HG02870 (cell line): ENCODE measurements around the gene PHACTR3.

Experiments
- ATAC-seq: cut with Tn5 transposase; IDR thresholded peaks from one replicate; pipeline ENCODE4 v1.9.1; 2021; ENCODE audit warnings: mild to moderate bottlenecking, moderate library complexity; ENCODE audit not compliant: unreplicated experiment

The PHACTR3 gene

DNA sequence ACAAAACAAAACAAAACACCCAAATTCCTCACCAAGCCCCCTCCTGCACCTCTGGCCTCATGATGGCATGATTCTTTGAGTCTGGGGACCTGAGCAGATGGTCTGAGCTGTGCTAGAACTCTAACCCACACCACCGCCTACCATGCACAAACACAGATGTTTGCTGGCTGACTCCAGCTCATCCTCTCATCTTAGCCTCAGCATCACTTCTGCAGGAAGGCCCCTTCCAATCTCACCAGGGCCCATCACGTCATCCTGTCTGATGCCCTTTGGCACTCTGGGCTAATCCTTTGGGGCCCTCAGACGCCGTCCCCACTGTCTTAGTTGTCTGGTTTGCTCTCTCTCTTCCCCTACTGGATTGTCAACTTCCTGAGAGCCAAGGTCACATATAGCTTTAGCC lies 85.8 kb downstream of the PHACTR3 start:
- no peak for ATAC-seq

DNA sequence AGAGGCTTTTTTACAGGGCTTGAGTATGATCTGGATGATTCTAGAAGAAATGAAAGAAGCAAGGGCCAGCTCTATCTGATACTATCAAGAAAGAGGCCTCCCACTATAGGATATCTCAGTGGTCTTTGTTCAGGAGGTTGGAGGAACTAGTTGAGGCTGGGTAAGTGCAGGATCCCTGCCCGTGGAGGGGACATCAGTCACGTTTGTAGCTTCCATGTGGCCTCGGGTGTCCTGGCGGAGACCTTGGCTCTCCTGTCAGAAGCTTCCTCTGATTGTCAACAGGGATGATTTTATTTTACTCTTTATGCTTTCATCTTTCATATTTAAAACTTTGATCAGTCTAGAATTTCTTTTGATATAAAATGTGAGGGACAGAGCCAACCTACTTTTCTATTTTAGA lies 86.6 kb downstream of the PHACTR3 start:
- no peak for ATAC-seq

DNA sequence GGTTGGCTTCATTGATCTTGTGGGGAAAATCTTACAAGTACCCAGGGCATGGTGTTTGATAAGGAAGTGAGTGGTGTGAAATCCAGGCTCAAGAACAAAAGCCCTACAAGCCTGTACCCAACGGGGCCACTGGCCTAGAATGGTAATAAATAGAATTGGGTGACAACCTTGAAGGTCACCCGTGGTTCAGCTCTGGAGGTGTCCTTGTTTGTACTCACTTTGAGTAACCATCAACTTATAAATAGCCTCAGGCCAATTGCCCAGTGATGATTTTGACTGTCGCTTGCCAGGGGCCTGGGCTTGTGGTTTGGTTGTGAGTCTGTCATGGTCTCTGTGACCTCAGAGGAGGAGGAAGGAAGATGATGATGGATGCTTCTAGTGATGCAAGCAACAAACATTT lies 87.8 kb downstream of the PHACTR3 start:
- no peak for ATAC-seq

DNA sequence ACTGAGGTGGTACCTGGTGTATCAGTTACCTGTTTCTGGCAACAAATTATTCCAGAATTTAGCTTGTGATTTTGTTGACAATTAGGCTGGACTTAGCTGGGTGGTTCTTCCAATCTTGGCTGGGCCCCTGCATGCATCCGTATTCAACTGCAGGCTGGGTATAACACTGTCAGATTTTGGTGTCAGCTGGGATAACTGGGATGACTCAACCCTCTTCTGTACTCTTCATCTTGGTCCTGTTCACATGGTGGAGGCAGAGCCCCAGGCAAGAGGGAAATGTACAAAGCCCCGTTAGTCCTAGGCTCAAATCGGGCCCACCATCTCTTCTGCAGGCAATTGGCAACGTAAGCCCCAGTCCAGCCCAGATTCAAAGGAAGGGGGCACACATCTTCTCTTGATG lies 89.2 kb downstream of the PHACTR3 start:
- no peak for ATAC-seq

DNA sequence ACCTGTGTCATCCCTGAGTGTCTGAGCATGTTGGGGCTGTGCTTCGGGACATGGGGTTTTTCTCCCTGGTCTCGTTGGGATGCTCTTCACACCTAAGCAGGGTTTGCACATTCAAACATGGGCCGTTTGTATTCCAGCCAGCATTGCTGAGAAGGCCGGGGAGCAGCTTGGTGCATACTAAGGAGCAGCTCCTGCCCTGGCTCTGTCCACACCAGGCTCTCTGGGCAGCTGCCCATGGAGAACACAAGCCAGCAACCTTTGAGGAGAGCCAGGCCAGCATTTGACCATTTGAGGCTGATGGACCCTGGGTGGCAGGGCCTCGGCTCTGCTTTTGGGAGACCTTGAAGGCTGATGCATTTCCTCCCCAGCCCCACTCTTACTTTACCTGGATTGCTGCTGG lies 92.1 kb downstream of the PHACTR3 start:
- no peak for ATAC-seq

DNA sequence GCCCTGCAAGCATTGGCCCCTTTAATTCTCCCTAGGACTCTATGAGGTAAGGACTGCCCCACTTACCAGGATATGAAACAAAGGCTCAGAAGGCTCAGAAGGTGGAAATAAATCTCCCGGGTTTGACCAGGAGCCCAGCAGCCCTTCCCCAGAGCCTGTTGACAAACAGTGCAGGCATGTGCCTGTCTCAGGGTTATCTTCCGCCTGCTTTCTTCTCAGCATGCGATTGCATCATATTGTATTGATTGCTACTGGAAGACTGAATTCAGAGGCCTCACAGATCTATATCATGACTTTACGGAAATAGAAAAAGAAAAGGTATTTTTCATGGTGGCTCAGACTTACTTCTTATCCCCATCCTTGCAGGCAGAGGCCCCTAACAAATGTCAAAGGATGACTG lies 92.7 kb downstream of the PHACTR3 start:
- ATAC-seq, result no peak

DNA sequence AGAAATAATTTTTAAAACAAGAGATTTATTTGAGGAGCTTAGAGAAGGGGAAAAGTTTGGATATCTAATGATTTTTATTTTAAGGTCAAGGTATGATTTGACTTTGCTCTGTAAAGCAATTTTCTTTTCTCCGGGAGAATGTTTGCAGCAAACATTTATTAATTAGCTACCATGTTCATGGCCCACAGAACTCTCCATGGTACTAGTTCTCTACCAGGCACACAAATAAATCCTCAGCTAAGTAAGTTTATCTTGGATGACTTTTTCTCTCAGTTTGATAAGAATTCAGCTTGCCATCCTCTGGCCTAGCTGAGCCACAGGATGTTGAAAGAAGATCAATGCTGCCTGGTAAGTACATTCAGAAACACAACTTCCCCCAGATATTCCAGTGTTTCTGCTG lies 94.3 kb downstream of the PHACTR3 start:
- no peak for ATAC-seq

DNA sequence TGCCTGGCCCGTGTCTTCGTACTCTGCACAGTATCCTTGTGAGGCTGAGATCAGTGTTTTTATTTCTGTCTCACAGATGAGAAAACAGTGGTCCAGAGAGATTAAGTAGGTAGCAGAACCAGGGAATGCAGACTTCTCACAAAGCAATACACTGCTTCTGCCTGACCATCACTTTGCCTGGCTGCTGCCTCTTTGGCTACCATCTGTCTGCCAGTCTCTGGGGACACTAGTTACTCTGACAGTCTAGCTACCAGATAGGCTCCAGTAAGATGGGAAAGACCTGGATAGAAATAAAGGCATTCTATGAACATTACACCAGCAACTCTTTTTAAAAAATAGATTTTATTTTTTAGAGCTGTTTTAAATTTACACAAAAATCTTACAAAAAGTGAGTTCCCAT lies 96.9 kb downstream of the PHACTR3 start:
- no peak for ATAC-seq

DNA sequence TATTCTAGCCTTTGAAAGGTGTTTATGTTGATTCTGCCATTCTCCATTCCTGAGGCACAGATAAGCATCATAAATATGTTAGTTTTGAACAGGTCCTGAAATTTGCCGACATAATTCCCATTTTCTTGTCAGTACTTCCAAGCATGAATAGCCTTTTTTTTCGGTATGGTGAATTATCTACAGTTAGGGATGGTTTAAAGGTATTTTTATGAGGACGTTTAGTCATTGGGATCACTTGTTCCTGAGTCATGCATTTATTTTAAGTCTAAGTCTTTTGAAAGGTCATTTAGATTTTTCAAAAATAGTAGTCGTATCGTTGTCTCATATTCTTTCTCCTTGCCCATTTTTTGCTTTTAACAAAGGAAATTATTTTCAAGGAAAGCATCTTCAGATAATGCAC lies 98.7 kb downstream of the PHACTR3 start:
- no peak for ATAC-seq

DNA sequence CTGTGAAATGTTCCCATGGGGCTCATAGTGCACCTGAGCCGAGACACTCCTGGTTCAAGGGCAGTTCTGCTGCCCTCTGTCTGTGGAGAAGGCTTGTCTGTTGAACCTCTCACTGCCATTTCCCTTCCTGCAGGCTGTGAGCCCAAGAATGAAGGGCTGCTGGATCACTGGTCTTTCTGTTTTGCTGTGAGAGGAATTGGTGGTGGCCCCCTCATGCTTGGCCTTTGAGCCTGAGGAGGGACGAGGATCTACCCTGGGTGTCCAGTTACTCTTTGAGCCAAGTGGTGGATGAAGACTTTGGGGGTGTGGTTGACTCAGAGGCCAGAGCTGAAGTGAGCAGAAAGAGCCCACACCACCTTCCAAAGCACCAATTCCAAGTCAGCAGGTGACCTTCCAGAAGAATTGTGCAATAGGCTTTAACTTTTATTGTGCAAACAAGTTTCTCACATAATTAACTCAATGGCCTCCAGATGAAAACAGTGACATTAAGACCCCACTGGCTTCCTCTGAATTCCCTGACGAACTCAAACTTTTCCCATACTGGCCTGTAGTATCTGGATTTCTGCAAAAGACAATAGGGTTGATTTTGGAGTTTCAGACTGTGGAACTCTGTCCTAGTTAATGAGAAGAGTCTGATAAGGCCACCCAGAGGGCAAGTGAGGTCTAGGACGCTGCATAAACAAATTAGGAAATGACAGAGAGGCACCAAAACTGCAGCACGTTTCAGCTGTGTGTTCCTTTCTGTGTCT lies 101.5 kb downstream of the PHACTR3 start:
- no peak for ATAC-seq

DNA sequence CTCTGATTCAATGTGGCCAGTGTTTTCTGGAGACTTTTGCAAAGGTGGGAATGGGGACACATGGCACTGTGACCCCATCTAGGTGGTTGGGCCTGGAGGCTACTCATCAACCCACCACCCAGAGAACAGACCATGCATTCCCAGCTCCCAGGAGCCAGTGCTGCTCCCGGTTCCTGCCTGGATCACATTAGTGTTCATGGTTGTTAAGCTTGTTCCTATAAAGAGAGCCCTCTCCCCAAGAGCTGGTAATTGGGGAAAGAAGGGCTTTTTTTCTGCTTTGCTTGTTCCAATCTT lies 102.0 kb downstream of the PHACTR3 start:
- no peak for ATAC-seq

DNA sequence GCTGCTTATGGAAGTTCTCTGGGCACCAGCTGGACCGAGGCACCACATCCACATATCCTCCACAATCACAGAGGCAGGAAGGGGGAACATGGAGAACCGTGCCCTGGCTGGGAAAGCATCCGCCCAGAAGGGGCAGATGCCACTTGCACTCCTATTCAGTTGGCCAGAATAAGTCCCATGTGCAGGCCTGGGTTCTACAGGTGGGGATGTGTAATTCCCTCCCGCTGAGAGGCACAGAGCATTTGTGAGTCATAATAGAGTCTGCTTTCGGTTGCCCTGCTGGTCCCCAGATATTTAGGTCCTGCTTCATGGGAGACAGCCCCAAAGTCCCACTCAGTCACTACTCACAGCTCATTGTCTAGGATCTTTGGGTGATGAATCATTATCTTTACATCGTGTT lies 104.0 kb downstream of the PHACTR3 start:
- ATAC-seq, result no peak

DNA sequence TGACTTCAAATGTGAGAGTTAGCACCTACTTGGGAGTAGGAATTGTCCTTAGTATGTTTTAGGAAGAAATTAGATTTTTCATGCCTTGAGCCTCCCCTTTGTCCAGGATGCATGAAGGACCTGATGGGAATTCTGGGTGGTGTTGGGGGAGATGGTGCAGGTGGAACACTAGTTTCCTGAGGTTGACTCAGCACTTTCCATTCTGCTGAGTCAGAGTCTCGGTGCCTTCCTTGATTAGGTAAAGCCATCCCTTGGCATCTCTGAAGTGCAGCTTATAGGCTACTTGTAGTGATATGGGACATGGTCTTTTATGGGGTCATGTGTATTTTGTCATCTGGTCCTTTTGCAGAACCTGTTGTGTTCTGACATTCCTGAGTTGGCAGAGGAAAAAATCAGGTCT lies 105.3 kb downstream of the PHACTR3 start:
- no peak for ATAC-seq

DNA sequence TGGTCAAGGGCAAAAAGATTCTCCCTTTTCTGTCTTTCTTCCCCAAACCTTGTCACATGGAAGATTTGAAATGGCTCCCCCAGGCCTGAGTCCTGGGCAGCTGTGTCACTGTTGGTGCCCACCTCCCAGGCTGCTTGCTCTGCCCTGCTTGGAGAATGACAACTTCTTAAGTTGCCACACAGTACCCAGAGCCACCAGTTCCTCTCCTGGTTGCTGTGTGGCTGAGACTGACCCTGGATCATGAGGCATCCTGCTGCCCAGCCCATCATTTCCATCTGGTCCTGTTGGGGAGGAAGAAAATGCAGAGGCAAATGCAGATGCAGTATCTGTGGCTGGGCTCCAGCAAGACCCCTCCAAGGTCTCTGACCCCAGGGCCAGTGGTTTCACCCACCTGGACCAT lies 113.7 kb downstream of the PHACTR3 start:
- no peak for ATAC-seq

DNA sequence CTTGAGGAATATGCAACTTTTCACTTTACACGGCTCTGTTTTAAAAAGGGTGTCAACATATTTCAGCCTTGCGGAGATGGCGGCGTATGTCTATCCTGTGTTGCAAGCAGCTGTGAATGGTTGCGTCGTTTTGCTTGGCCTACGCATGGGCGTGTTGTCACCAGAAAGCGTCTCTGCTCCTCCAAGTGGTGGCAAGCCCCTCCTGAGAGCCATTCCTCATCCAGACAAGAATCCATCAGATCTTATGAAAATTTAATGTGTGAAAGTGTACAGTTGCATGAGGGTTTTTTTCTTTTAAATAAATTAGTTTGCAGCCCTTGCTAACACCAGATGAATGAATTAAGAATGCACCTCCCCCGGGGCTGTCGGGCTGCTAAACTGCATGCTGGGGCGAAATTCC lies 114.4 kb downstream of the PHACTR3 start:
- ATAC-seq, result no peak

DNA sequence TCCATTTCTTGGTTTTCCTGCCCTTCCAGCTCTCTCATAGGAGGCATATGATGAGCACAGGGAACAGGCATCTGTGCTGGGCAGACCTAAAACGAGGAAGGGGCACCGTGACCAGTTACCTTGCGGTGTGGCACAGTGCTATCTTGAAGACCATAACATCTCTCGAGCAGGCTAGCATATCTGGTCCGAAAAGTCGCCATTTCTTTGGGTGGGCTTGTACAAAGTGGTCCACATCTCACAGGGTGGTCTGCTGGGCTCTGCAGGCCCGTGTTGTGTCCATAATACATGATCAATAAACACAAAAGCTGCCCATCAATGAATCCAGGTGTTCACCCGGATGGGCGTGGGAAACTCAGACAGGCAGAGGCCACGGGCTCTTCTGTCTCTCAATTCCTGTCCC lies 115.7 kb downstream of the PHACTR3 start:
- no peak for ATAC-seq

DNA sequence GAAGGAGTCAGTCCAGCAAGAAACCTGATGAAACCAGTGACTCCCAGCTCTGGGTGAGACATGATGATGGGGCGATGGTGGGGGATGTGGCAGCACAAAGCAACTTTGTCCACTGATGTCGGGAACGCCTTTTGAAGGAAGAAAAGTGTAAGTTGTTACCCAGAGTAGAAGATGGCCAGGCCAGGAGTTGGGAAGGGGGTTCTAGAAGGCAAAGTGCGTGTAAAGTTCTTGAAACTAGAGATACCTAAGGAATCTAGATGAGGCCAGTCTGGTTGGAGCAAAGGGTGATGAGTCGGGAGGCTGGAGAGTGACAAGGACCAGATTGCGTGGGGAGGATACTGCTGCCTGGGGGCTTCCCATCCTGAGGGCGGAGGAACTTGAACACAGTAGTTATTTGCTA lies 117.0 kb downstream of the PHACTR3 start:
- no peak for ATAC-seq

DNA sequence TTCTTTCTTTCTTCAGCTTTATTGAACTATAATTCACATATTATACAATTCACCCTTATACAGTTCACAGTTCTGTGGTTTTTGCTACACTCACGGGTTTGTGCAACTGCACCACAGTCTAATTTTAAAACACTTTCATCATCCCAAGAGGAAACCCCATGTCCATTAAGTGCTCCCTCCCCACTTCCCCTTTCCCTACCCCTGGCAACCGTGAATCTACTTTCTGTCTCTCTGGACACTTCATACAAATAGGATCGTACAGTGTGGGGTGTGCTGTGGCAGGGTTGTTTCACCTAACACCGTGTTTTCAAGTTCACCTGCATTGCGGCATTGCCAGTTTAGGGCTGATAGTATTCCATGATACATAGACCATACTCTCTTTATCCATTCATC lies 118.8 kb downstream of the PHACTR3 start:
- ATAC-seq, result no peak

DNA sequence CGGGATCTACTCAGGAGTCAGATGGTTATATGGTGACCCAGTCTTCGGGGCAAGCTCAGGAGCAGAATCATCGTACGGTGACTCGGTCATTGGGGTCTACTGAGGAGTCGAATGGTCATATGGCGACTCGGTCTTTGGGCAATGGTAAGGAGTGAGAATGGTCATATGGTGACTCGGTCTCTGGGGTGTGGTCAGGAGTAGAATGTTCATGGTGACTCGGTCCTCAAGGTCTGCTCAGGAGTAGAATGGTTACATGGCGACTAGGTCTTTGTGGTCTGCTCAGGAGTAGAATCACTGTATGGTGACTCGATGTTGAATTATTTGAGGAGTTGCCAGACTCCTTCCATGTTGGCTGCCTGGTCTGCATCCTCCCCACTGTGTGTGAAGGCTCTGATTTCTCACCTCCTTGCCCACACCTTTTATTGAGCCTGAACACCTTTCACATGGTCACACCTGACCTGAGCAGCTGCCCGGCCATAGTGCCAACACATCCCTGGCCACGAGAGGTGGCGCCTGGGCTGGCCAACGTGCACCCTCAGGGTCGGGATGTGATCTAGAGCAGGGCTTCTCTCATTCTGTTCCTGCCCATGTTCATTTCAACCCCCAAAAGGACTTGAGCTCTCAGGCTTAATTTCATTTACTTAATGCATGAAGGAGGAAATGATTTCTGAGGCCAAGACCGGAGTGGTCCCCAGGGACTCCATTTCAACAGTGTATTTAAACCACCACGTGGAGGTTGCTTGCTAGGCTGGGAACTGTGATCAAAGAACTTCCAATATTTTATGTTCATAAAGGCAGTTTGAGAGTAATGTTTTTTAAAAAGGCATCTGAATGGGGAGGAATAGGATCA lies 119.5 kb downstream of the PHACTR3 start:
- ATAC-seq, result no peak

DNA sequence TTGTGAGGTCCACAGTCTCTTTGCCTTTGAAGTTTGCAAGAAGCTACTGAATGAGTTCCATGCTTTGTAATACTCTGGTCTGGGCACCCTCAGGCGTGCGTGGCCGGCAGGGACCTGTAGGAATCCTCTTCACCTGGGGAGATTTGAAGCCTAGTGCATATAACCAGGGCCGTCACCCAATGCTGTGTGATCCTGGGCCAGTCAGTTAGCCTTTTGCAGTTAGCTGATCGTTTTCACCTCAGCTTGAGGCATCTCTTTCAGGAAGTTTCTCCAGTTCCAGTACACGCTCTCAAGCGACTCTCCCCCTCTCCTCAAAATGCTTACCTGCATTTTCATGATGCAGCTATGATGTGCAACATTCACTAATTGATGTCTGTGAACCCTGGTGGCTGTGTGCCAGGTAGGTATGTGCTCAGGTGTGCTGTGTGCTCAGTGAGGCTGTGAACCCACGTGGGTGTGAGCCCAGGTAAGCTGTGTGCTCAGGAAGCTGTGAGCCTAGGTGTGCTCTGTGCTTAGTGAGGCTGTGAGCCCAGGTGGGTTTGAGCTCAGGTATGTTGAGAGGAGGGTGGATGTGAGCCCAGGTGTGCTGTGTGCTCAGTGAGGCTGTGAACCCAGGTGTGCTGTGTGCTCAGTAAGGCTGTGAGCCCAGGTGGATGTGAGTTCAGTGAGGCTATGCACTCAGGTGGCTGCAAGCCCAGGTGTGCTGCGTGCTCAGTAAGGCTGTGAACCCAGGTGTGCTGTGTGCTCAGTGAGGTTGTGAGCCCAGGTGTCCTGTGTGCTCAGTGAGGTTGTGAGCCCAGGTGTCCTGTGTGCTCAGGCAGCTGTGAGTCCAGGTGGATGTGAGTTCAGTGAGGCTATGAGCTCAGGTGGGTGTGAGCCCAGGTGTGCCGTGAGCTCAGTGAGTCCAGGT lies 120.4 kb downstream of the PHACTR3 start:
- no peak for ATAC-seq

DNA sequence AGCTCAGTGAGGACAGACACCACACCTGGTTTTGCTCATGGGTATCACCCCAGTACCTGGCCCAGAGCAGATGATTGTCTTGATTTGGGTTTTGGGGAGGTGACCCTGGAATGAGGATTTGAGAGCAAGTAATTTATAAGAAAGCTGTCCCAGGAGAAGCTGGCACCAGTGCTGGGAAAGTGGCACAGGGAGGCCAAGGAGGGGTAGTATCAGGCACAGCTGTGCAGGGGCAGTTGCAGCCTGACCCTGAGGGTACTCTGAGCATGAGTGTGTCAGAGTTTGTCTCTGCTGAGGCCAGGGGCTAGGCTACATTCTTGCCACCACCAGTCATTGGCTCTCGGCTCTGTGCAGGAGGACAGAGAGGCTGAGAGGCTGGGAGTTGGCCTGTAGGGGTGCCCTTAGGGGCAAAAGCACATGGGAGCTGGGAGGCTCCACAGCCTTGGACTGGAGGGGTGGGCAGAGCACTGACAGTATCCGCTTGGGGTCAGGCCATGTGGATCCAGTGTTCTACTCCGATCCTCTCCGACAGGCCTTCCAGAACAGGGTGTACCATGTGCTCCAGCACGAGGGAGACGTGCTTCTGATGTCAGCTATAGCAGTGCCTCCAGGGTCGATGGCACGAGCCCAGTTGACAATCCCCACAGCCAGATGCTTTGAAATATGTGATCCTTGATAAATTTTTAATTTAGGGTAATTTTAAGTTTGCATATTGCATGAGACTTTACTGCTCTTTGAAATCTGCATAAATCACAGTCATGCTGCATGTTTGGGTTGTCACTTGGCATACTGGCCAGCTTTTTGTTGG lies 121.3 kb downstream of the PHACTR3 start:
- ATAC-seq, result no peak
